WTC11 (cell line): ENCODE measurements around the gene IL1RAPL2. TPM values are rescaled to one million over a fixed set of nuclear protein-coding genes. Genes with fewer than 3 reads are reported as not detected.
A peak's percentile ranks its signal among the peaks of the same experiment; 100 is the strongest.

Experiments used
- ATAC-seq: fragments of 200-7000 bp; cut with Tn5 transposase; 2 replicates; pipeline ENCODE4 v1.10.0; 2021; ENCODE audit warnings: mild to moderate bottlenecking, moderate library complexity
- CTCF ChIA-PET: fragments of 300-600 bp; sonication (Branson Sonifier 250); formaldehyde crosslinking; loops from one replicate; lab custom pipeline; 2021; ENCODE audit warnings: antibody characterized with exemption; lab: Charles Lee
- POLR2A ChIA-PET: fragments of 350-600 bp; sonication (Branson Sonifier 250); formaldehyde crosslinking; loops from one replicate; lab custom pipeline; 2021; ENCODE audit warnings: antibody characterized with exemption; lab: Charles Lee
- DNase-seq: peaks from one replicate; pipeline ENCODE4 v3.0.0; 2021; ENCODE audit warnings: low spot score
- H3K27ac Mint-ChIP-seq: 2 replicates; pipeline ENCODE4 v1.8.0; 2021; ENCODE audit warnings: mixed read lengths
- H3K27me3 Mint-ChIP-seq: 2 replicates; pipeline ENCODE4 v1.8.0; 2021; ENCODE audit warnings: low read depth, mild to moderate bottlenecking, moderate library complexity, mixed read lengths
- H3K36me3 Mint-ChIP-seq: 2 replicates; pipeline ENCODE4 v1.8.0; 2021; ENCODE audit warnings: mixed read lengths
- H3K4me1 Mint-ChIP-seq: 2 replicates; pipeline ENCODE4 v1.8.0; 2022; ENCODE audit warnings: mixed read lengths
- H3K4me3 Mint-ChIP-seq: 2 replicates; pipeline ENCODE4 v1.8.0; 2021; ENCODE audit warnings: mild to moderate bottlenecking, moderate library complexity, mixed read lengths
- H3K9me3 Mint-ChIP-seq: 2 replicates; pipeline ENCODE4 v1.8.0; 2021; ENCODE audit warnings: mixed read lengths
- ATF1 ChIP-seq: sonication (generic); formaldehyde crosslinking; IDR thresholded peaks from 2 replicates; pipeline ENCODE4 v1.8.1; 2023; ENCODE audit warnings: mild to moderate bottlenecking, moderate library complexity, missing genetic modification reagents
- ATF6 ChIP-seq: sonication (generic); formaldehyde crosslinking; IDR thresholded peaks from 2 replicates; pipeline ENCODE4 v1.8.1; 2023; ENCODE audit warnings: mild to moderate bottlenecking, missing genetic modification reagents
- FOXP1 ChIP-seq: sonication (generic); formaldehyde crosslinking; IDR thresholded peaks from 2 replicates; pipeline ENCODE4 v1.8.0; 2022; ENCODE audit warnings: missing genetic modification reagents, mild to moderate bottlenecking, moderate library complexity, borderline replicate concordance
- IRF2 ChIP-seq: sonication (generic); formaldehyde crosslinking; IDR thresholded peaks from 2 replicates; pipeline ENCODE4 v1.8.0; 2022; ENCODE audit warnings: low read depth, missing genetic modification reagents, borderline replicate concordance
- JAZF1 ChIP-seq: fragments of 250-450 bp; sonication (Bioruptor Pico); IDR thresholded peaks from 2 replicates; pipeline ENCODE4 v1.9.0; 2021; ENCODE audit warnings: moderate library complexity, mild to moderate bottlenecking, inconsistent platforms
- RELA ChIP-seq: sonication (generic); formaldehyde crosslinking; IDR thresholded peaks from 2 replicates; pipeline ENCODE4 v1.8.1; 2022; ENCODE audit warnings: missing genetic modification reagents, mild to moderate bottlenecking, borderline replicate concordance
- USF2 ChIP-seq: sonication (generic); formaldehyde crosslinking; IDR thresholded peaks from 2 replicates; pipeline ENCODE4 v1.8.1; 2023; ENCODE audit warnings: mild to moderate bottlenecking, missing genetic modification reagents, moderate library complexity
- ZNF219 ChIP-seq: sonication (generic); formaldehyde crosslinking; IDR thresholded peaks from 2 replicates; pipeline ENCODE4 v1.8.0; 2023; ENCODE audit warnings: missing genetic modification reagents, mild to moderate bottlenecking, borderline replicate concordance
- ZNF416 ChIP-seq: fragments of 250-450 bp; sonication (Bioruptor Pico); IDR thresholded peaks from 2 replicates; pipeline ENCODE4 v1.9.0; 2021; ENCODE audit warnings: mild to moderate bottlenecking, inconsistent platforms
- ZNF532 ChIP-seq: fragments of 250-450 bp; sonication (Bioruptor Pico); IDR thresholded peaks from 2 replicates; pipeline ENCODE4 v1.9.0; 2021; ENCODE audit warnings: mild to moderate bottlenecking, borderline replicate concordance
- total RNA-seq: library from RNA; stranded (reverse); gene quantifications from 3 replicates; pipeline ENCODE4 v1.2.3, GENCODE V29; 2021
- TF ChIP-seq, protein P1 (sequence below): sonication (generic); formaldehyde crosslinking; IDR thresholded peaks from 2 replicates; pipeline ENCODE4 v1.8.0; 2022; ENCODE audit warnings: missing genetic modification reagents

The IL1RAPL2 gene
- total RNA-seq, 1 experiment from 2014 or later: 0.09 TPM

DNA sequence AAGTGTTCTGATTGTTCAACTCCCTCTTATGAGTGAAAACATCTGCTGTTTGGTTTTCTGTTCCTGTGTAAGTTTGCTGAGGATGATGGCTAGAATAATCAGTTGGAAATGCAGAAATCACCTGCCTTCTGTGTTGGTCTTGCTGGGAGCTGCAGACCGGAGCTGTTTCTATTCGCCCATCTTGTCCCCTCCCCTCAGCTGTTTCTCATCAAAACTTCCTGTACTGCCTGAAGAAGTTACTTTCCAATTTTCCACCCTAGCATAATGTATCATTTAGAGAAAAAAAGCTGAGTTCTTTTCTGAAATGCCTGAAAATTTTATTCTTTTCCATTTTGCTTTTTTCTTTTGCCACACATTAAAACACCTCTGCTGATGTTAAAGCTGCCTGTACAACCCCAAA, 486.9 kb downstream of the IL1RAPL2 start (continued):
- TF ChIP-seq, protein P1, sequence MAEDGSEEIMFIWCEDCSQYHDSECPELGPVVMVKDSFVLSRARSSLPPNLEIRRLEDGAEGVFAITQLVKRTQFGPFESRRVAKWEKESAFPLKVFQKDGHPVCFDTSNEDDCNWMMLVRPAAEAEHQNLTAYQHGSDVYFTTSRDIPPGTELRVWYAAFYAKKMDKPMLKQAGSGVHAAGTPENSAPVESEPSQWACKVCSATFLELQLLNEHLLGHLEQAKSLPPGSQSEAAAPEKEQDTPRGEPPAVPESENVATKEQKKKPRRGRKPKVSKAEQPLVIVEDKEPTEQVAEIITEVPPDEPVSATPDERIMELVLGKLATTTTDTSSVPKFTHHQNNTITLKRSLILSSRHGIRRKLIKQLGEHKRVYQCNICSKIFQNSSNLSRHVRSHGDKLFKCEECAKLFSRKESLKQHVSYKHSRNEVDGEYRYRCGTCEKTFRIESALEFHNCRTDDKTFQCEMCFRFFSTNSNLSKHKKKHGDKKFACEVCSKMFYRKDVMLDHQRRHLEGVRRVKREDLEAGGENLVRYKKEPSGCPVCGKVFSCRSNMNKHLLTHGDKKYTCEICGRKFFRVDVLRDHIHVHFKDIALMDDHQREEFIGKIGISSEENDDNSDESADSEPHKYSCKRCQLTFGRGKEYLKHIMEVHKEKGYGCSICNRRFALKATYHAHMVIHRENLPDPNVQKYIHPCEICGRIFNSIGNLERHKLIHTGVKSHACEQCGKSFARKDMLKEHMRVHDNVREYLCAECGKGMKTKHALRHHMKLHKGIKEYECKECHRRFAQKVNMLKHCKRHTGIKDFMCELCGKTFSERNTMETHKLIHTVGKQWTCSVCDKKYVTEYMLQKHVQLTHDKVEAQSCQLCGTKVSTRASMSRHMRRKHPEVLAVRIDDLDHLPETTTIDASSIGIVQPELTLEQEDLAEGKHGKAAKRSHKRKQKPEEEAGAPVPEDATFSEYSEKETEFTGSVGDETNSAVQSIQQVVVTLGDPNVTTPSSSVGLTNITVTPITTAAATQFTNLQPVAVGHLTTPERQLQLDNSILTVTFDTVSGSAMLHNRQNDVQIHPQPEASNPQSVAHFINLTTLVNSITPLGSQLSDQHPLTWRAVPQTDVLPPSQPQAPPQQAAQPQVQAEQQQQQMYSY (CRISPR knock-in tag): no peak
- no peak for TF ChIP-seq ZNF416

DNA sequence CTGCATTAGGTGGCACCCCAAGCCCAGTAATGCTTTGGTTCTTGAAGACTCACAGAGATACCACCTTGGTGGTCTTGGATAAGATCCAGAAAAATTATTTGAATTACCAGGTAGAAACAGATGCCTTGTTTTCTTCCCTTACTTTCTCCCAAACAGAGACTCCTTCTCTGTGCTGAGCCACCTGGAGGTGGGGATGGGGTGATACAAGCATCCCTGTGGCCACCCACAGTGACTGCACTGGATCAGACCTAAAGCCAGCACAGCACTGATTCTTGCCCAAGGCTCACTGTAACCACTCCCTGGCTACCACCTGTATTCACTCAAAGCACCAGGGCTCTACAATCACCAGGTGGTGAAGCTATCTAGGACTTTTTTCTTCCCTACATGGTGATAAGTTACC, 497.7 kb downstream of the IL1RAPL2 start:
- no peaks in the 10 kb centered on the region for H3K4me1 Mint-ChIP-seq
- no peak overlapping the region for H3K4me3 Mint-ChIP-seq
- no peaks in the 10 kb centered on the region for H3K36me3 Mint-ChIP-seq
- peak; percentile 26 for DNase-seq
- TF ChIP-seq, protein P1 (CRISPR knock-in tag): no peak
- TF ChIP-seq IRF2 (no peak), ATF6 (CRISPR knock-in tag) (no peak), JAZF1 (CRISPR knock-in tag) (no peak), ATF1 (CRISPR knock-in tag) (no peak), FOXP1 (CRISPR knock-in tag) (no peak), RELA (no peak), ZNF219 (CRISPR knock-in tag) (no peak), USF2 (CRISPR knock-in tag) (no peak), ZNF532 (CRISPR knock-in tag) (no peak)
- TF ChIP-seq, all 79 proteins: peak for 0
- POLR2A ChIA-PET: no interaction called here
- Mint-ChIP-seq H3K9me3 (no peaks in the 10 kb centered on the region), H3K27me3 (no peaks in the 10 kb centered on the region), H3K27ac (no peak overlapping the region)
- CTCF ChIA-PET: no interaction called here
- ATAC-seq: peak; percentile 94
